Measurements from ENCODE around the gene CYP2C9. TPM values are rescaled to one million over a fixed set of nuclear protein-coding genes. Genes with fewer than 3 reads are reported as not detected.

The CYP2C9 gene
- total RNA-seq, 1 donor from 2014 or later = not detected

GRCh38 chr10:95035332-95036295 is 97.2 kb downstream of the CYP2C9 start:
- intact Hi-C loops (cut with DNase I) = no loop called here
- no peak for ATAC-seq

GRCh38 chr10:95039281-95039680 is 100.8 kb downstream of the CYP2C9 start:
- no peak for ATAC-seq
- intact Hi-C loops (cut with DNase I) = no loop called here

More at GRCh38 chr10:95035332-95036295, 97.2 kb downstream of the CYP2C9 start:
- DNase-seq (ENCODE audit: low spot score) = no peak

More at GRCh38 chr10:95039281-95039680, 100.8 kb downstream of the CYP2C9 start:
- DNase-seq (ENCODE audit: low spot score) = no peak

Other genes starting within 250 kb of the CYP2C9 start
- gene CYP2C19, start 176.0 kb upstream of the CYP2C9 start, total RNA-seq = not detected
- gene CYP2C8, start 130.8 kb downstream of the CYP2C9 start, total RNA-seq = 0.49 TPM

Measured in sciatic nerve (tissue), 2 donors.